Nephron (organoid): ENCODE measurements around the gene TBX18.

Experiments used
- H3K27ac Mint-ChIP-seq, 3 experiments: 2 replicates each; pipeline ENCODE4 v1.8.0; 2020; ENCODE audit warnings: mixed read lengths in 3 of 3, mild to moderate bottlenecking in 2 of 3, moderate library complexity in 1 of 3
- H3K27me3 Mint-ChIP-seq: 2 replicates; pipeline ENCODE4 v1.8.0; 2021; ENCODE audit warnings: low read depth, mild to moderate bottlenecking, moderate library complexity, mixed read lengths
- H3K36me3 Mint-ChIP-seq: 2 replicates; pipeline ENCODE4 v1.8.0; 2020; ENCODE audit warnings: low read depth, mixed read lengths
- H3K4me1 Mint-ChIP-seq: 2 replicates; pipeline ENCODE4 v1.8.0; 2020; ENCODE audit warnings: mixed read lengths
- H3K4me3 Mint-ChIP-seq, 3 experiments: 2 replicates each; pipeline ENCODE4 v1.8.0; 2020; ENCODE audit warnings: mild to moderate bottlenecking in 3 of 3, mixed read lengths in 3 of 3, moderate library complexity in 2 of 3
- H3K9me3 Mint-ChIP-seq: 2 replicates; pipeline ENCODE4 v1.8.0; 2020; ENCODE audit warnings: mixed read lengths
- TF ChIP-seq, protein P1 (sequence below), 3 experiments: fragments of 200-600 bp; sonication (generic); IDR thresholded peaks; one replicate each; pipeline ENCODE4 v1.5.0; 2021; ENCODE audit warnings: antibody characterized with exemption in 3 of 3; ENCODE audit not compliant: unreplicated experiment in 3 of 3

Gene TBX18

DNA sequence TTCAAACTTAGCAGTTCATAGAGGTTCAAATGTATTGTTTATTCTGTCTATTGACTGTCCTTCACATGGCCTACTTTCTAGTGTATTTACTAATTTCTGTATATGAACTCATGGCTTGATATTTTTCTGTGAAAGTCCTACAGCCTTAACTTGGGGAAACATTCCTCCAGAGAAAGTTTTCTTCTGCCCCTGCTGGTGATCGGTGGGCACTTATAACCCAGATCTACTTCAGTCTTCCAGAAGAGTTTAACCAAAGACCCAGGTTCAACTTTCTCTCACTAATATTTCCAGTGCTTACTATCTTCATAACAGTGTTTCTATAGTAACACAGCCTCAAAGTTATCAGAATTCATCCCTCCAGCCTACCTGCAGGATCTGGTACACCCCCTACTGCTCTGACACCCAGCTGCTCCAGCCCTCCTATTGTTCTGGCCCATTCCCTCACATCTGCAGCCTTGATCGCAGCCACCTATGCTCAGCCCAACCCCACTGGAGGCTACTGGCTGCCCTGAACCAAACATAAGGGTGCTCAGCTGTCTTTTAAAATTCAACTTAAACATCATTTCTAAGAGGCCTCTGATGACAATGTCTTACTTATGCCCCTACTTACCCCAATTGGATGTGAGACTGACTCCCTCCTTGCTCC is 72.3 kb downstream of the TBX18 start:
- Mint-ChIP-seq H3K36me3 (no peaks in the 10 kb centered on the region), H3K4me1 (peaks cover 19% of the 10 kb centered on the region), H3K27me3 (no peaks in the 10 kb centered on the region), H3K27ac (no peak overlapping the region), H3K4me3 (no peak overlapping the region), H3K9me3 (peaks cover 9% of the 10 kb centered on the region)
- TF ChIP-seq, protein P1, sequence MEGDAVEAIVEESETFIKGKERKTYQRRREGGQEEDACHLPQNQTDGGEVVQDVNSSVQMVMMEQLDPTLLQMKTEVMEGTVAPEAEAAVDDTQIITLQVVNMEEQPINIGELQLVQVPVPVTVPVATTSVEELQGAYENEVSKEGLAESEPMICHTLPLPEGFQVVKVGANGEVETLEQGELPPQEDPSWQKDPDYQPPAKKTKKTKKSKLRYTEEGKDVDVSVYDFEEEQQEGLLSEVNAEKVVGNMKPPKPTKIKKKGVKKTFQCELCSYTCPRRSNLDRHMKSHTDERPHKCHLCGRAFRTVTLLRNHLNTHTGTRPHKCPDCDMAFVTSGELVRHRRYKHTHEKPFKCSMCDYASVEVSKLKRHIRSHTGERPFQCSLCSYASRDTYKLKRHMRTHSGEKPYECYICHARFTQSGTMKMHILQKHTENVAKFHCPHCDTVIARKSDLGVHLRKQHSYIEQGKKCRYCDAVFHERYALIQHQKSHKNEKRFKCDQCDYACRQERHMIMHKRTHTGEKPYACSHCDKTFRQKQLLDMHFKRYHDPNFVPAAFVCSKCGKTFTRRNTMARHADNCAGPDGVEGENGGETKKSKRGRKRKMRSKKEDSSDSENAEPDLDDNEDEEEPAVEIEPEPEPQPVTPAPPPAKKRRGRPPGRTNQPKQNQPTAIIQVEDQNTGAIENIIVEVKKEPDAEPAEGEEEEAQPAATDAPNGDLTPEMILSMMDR (IDR thresholded peaks at IDR 0.05; ENCODE audit: unreplicated experiment in 3 of 3): no peak

DNA sequence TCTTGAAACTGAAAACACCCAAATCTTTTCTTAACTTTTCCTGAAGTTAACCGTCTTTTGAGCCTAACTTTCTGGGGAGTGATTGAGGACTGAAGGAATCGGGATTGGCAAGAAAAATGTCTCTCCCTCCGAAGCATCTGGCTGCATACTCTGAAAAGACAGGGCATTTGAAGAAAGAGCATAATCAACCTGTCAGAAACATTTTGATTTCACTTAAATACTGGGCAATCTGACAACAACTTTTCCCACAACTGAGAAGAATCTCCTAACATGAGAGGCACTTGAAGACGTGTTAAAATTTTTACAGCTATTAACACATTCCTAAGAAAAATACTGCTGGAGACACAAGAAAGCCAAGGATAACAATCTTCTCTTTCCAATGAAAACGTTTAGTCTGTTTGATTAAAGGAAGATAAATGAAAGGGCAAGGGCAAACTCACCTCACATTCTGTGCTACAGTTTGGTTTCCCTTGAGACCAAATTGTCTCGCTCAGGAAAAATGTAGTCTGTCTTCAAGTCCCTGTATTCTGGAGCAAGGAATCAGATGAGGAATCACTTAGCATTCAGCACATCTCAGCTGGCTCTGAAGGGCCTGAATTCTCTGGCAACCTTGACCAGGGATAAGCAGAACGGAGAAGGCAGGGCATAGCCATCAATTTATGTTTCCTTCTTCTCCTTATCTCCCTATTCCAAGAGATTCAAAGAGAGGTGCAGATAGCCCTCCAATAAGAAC is 76.1 kb downstream of the TBX18 start:
- Mint-ChIP-seq H3K27ac (peak overlapping the region; percentile 16 to 92 (median 89)), H3K9me3 (peaks cover 9% of the 10 kb centered on the region), H3K4me1 (peaks cover 12% of the 10 kb centered on the region), H3K4me3 (no peak overlapping the region), H3K36me3 (no peaks in the 10 kb centered on the region), H3K27me3 (no peaks in the 10 kb centered on the region)
- TF ChIP-seq, protein P1 (IDR thresholded peaks at IDR 0.05; ENCODE audit: unreplicated experiment in 3 of 3): no peak

GRCh38 chr6:84687431-84687830 is 77.0 kb downstream of the TBX18 start:
- TF ChIP-seq, protein P1 (IDR thresholded peaks at IDR 0.05; ENCODE audit: unreplicated experiment in 3 of 3): no peak
- no peaks in the 10 kb centered on the region for H3K36me3 Mint-ChIP-seq
- H3K4me3 Mint-ChIP-seq: peak overlapping the region in 1 of 3 experiments; percentile 20
- peak overlapping the region; percentile 34 to 92 (median 89) for H3K27ac Mint-ChIP-seq
- H3K4me1 Mint-ChIP-seq: peaks cover 12% of the 10 kb centered on the region
- peaks cover 9% of the 10 kb centered on the region for H3K9me3 Mint-ChIP-seq
- no peaks in the 10 kb centered on the region for H3K27me3 Mint-ChIP-seq

- Mint-ChIP-seq H3K27ac (no peak overlapping the region), H3K27me3 (no peaks in the 10 kb centered on the region), H3K9me3 (peaks cover 4% of the 10 kb centered on the region)
Measured at GRCh38 chr6:84685983-84686584, 78.3 kb downstream of the TBX18 start.

GRCh38 chr6:84681693-84682326 is 82.6 kb downstream of the TBX18 start:
- Mint-ChIP-seq H3K27ac (no peak overlapping the region), H3K27me3 (no peaks in the 10 kb centered on the region), H3K9me3 (peaks cover 2% of the 10 kb centered on the region), H3K36me3 (no peaks in the 10 kb centered on the region), H3K4me1 (no peaks in the 10 kb centered on the region), H3K4me3 (no peak overlapping the region)
- TF ChIP-seq, protein P1 (IDR thresholded peaks at IDR 0.05; ENCODE audit: unreplicated experiment in 3 of 3): no peak

More at GRCh38 chr6:84685983-84686584, 78.3 kb downstream of the TBX18 start:
- TF ChIP-seq, protein P1 (IDR thresholded peaks at IDR 0.05; ENCODE audit: unreplicated experiment in 3 of 3): peak; percentile 18 to 29 (median 21)
- Mint-ChIP-seq H3K4me3 (no peak overlapping the region), H3K4me1 (peaks cover 12% of the 10 kb centered on the region), H3K36me3 (no peaks in the 10 kb centered on the region)
